Measurements from ENCODE around the gene MRPS18B.

MRPS18B gene

DNA sequence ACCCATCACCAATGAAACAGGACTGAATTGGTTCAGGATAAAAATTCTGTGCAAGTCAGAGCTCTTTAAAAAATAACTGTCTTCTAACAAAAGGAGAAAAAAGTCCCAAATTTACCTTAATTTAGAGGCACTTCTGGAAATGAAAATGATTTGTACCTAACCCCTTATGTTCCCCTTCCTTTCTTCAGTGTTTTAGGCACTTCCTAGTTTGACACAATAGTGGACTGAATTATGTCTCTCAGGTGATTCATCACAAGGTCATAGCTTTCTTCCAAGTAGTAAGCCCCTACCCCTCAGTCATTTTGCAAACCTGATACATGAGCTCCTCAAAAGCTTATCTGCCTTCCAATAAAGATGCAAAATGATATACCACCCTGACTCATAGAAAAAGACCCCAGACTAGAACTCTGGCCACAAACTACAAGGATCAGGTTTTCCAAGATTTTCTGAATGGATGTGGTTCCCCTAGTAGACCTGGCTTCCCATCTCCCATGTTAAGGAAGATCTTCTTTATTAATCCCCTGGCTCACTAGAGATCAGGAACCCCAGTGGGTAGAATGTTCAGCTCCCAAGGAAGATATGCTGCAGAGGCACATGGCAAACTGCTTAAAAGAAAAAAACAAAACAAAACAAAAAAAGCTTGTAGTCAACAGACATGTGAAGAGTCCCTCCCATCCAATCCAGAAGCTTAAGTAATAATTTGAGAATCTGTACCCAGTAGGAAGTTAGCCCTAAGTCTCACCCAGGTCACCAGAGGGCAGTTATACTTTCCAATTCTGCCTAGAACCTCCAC lies 4.2 kb upstream of the MRPS18B start:
- no peak for TF ChIP-seq ZFX (IDR thresholded peaks at IDR 0.05; ENCODE audit: borderline replicate concordance)
- TF ChIP-seq, protein P1, sequence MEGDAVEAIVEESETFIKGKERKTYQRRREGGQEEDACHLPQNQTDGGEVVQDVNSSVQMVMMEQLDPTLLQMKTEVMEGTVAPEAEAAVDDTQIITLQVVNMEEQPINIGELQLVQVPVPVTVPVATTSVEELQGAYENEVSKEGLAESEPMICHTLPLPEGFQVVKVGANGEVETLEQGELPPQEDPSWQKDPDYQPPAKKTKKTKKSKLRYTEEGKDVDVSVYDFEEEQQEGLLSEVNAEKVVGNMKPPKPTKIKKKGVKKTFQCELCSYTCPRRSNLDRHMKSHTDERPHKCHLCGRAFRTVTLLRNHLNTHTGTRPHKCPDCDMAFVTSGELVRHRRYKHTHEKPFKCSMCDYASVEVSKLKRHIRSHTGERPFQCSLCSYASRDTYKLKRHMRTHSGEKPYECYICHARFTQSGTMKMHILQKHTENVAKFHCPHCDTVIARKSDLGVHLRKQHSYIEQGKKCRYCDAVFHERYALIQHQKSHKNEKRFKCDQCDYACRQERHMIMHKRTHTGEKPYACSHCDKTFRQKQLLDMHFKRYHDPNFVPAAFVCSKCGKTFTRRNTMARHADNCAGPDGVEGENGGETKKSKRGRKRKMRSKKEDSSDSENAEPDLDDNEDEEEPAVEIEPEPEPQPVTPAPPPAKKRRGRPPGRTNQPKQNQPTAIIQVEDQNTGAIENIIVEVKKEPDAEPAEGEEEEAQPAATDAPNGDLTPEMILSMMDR (IDR thresholded peaks at IDR 0.05): no peak
- peak overlapping the region; percentile 99 for H3K27ac ChIP-seq

DNA sequence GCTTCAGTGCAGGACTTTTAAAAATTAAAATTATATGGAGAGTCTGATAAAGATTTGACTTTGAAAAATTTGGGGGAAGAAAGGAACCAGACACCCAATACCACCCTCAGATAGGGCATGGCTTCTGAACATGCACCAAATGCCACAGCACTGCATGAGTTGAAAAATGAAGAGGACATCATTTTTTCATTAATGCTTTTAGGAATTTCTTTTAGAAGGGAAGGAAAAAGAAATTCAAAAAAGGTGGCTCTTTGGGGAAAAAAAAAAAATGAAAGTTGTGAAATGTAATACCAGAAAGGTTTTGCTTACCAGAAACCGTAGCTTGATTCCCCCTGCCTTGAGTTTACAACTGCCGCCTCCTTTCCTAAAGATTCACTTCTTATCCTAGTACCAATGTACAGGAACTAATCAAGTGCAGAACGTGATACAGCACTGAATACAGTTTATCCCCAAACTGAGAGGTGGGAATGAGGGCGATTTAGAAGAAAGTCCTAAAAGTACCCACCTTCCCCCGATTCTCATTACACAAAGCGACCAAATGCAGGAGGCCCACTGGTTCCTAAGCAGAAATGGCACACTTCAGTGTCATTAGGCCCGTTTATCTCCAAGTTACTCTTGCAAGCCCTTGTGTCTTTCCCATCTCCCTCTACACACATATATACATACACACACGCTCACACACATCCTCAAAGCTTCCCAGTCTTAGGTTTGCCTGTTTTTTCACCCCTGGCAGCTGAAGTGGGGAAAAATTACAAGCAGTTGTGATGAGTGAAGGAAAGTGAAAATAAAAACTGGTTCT lies 3.4 kb upstream of the MRPS18B start:
- TF ChIP-seq, protein P1 (IDR thresholded peaks at IDR 0.05): no peak
- no peak for TF ChIP-seq ZFX (IDR thresholded peaks at IDR 0.05; ENCODE audit: borderline replicate concordance)
- peak overlapping the region; percentile 99 for H3K27ac ChIP-seq

DNA sequence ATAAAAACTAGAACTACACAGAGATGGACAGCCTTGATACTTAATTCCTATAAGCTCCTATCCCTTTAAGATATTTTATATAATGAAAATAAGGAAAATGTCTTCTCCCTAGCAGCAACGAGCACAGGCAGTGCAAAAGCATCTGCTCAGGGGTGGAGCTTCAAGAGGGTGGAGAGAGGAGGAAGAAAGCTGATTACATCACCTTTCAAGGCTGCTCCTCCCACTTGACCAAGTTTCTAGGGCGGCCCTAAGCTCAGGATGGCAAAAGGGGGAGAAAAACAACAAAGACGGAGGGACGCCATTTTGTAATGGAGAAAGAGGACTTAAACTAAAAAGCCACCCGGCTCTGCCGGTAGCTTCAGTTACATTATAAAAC lies 2.8 kb upstream of the MRPS18B start:
- TF ChIP-seq, protein P1 (IDR thresholded peaks at IDR 0.05): no peak
- TF ChIP-seq ZFX (IDR thresholded peaks at IDR 0.05; ENCODE audit: borderline replicate concordance): no peak
- H3K27ac ChIP-seq: peak overlapping the region; percentile 99

DNA sequence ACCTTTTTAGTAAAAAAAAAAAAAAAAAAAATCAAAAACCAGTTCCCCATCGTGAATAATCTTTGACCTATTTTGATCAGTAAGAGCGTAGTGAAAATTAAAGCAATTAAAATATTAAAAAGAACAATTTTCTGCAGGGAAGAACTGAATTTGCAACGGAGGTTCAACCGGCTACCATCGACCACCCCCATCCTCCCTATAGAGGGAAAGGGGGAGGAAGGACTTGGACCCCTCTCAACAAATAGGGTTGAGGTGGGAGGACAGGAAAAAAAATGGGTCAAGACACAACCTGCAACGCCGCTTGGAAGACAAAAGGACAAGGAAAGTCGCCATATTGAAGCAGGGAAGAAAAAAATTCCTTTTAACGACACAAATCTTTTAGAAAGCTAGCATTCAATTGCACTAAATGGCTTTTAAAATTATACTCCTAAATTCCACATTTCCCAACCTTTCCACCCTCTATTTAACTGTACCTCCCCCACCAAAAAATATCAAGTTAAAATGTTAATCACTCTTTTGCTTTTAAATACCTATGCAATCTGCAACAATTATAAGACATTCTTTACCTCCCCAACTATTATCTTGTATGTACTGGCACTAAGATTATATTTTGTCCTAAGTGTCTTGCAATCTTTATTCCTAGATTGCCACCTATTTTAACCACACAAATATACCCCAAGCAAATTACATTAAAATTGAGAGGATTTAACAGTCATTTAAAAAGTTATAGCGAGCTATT lies 2.3 kb upstream of the MRPS18B start:
- TF ChIP-seq ZFX (IDR thresholded peaks at IDR 0.05; ENCODE audit: borderline replicate concordance): no peak
- TF ChIP-seq, protein P1 (IDR thresholded peaks at IDR 0.05): no peak

DNA sequence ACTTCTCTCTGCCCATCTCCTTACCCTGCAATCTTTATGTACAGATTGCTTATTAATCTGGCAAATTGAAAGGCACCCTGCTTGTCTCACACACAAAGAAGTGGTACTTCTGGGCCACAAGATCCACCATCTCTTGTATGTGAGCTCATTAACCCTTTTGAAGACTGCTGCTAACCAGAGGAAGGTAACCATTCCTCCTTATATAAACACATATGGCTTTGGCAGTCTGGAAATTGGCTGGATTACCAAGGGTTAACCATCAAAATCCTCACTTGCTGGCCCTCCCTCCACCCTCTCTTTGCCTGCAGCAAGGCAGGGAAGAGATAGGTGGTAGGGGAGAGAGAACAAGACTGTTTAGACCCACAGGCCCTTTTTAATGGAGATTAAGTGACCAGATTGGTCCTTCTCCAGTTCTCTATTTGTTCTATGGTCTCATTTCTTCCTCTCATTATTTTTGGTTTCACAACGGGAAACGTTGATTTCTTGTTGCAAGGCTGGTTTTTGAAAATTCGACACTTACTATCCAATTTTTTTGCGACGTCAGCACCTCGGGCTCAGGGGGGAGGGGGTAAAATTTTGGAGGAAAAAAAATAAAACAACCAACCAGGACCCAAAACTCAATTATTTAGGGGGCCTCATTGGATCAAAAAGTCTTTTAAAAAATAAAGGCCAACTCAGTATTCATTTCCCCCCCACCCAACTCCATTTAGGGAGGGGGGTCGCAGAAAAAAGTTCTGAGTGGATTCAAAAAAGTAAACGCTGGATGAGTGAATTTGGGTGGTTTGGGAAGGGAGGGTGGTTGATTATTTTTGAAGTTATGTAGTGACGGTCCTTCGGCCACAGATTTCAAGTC lies 1.5 kb upstream of the MRPS18B start:
- peak overlapping the region; percentile 99 for H3K27ac ChIP-seq
- no peak for TF ChIP-seq ZFX (IDR thresholded peaks at IDR 0.05; ENCODE audit: borderline replicate concordance)
- TF ChIP-seq, protein P1 (IDR thresholded peaks at IDR 0.05): no peak

More for the DNA sequence above, 2.3 kb upstream of the MRPS18B start:
- peak overlapping the region; percentile 99 for H3K27ac ChIP-seq

DNA sequence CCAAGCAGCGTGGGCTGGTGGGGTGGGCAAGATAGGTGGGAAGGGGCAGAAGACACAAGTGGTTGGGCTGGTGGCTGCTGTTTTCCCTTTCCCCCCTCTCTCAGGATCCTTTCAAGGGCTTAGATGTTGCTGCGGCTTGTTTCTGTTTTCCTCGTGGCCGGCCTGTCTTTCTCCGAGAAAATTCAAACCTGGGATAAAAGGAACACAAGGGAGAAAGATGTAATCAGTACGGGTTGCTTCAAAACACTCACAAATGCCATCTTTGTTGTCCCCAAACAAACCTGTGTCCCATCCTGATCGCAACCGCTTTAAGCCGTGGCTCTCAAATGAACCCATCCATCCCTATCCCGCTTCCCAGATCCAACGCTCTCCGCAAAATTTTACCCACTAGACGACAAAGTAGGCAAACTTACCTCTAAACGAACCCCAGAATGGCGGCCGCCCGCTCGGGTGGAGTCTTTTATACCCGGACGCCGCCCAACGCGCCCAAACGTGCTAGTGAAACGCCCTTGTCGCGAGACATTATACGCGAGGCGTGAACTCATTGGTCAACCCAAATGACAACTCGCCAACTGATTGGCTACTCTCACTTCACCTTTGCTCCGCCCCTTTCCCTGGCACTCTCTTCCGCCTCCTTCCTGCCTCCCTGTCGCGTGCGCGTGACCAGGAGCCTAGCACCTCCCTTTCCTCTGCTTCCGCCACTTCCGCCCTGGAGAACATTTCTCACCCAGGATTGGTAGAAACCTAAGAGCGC lies 652 bp upstream of the MRPS18B start, which contains the start of gene PPP1R10:
PPP1R10 (minus strand) TSS at position 433 of the 754 bp plus-strand sequence. CDS start 7,299 bp downstream, outside the sequence.
- TF ChIP-seq, protein P1 (IDR thresholded peaks at IDR 0.05): no peak
- no peak for TF ChIP-seq ZFX (IDR thresholded peaks at IDR 0.05; ENCODE audit: borderline replicate concordance)
- peak within 1 kb of the TSS; percentile 99 for H3K27ac ChIP-seq
